Caki2 (cell line): ENCODE data around the gene XPNPEP1. TPM values are rescaled to one million over a fixed set of nuclear protein-coding genes. Genes with fewer than 3 reads are reported as not detected.

Experiments
- DNase-seq: peaks from one replicate; pipeline ENCODE4 v3.0.0-alpha.2; 2015; ENCODE audit warnings: low read depth
- in situ Hi-C: cut with HindIII; loops from 2 replicates; pipeline ENCODE4 v1.10.0; 2016; ENCODE audit warnings: low sequenced_read_pairs, low pct_unique_long_range_greater_than_20kb, mixed read lengths
- total RNA-seq: library from RNA; depleted of rRNA; stranded (reverse); fragments of >200 nt; shearing (Covaris generic); gene quantifications from 2 replicates; pipeline ENCODE4 v1.2.3, GENCODE V29; 2014; ENCODE audit warnings: low replicate concordance; rRNA removed

XPNPEP1 gene
- total RNA-seq, 1 experiment from 2014 or later: 101 TPM

DNA sequence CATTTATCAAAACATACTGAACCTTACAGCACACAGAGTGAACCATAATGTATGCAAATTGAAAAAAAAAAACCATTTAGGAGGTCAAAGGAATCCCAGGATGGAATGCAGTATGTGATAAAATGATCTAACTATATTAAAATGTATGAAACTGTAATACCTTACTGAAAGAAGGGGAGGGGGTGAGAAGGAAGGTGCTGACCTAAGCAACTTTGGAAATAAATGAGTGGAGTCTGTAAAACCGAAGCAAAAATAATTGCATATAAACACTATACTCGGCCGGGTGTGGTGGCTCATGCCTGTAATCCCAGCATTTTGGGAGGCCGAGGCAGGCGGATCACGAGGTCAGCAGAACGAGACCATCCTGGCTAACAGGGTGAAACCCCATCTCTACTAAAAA, 69.4 kb downstream of the XPNPEP1 start:
- in situ Hi-C loops: no loop called here

DNA sequence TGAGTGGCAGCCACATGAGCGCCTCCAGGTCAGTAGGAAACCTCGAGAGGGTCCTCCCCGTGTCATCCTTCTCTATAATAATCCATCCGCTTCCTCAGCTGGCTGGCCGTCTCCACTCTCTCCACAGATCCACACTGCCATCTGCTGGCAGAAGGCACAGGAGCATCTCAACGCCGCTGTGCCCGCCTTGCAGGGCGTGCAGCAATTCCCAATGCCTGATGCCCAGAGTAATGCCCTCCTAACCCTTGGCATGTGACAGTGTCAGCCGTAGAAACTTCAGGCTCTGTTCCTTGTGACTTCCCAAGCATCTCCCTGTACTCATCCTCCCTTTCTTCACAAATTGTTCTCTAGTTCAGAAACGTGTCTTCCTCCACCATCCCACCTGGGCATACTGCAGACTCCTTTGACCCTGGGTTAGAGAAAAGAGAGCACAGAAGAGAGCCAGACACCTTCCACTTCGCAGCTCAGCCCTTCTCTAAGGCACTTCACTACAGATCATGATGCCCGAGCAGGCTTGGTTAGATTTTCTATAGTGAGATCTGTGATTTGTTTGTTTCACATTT, 70.8 kb downstream of the XPNPEP1 start:
- peak; percentile 61 for DNase-seq
- in situ Hi-C loops: no loop called here

More for the DNA sequence above, 69.4 kb downstream of the XPNPEP1 start:
- no peak for DNase-seq

DNA sequence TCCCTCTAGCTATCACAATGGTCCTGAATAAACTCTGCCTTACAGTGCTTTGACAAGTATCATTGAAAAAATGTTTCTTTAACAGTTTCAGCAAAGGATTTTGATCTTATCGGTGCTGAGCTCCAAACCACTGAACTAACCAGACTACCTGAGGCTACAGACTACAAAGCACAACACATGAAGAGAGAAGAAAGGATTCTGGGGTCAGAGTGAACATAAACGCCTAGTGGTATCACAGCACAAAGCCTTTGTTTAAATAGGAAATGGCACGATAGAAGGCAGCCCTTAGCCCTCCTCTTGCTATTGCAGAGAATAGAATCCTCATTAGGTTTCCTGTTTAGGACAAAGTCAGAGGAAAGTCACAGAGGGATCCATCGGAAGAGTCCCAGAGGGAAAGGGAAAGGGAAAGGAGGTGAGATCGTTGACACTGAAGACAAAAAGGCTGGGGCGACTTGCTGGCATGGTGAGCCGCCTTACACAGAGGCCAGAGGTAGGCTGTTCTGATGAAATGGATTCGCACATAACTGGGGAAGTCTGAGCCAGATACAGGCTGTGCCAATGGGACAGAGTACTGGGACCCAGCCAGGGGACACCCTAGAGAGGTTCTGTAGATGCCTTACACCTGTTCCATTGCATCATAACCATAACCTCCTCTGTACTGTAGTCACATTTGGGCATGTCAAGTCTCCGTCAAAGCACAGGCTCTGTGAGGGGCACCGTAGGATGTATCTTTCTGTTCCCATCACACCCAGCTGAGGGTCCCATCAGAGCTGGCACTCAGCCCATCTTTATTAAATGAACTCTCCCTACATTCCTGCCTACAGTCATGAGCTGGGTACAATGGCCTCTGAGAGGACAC, 71.5 kb downstream of the XPNPEP1 start:
- DNase-seq: no peak
- in situ Hi-C loops: no loop called here

DNA sequence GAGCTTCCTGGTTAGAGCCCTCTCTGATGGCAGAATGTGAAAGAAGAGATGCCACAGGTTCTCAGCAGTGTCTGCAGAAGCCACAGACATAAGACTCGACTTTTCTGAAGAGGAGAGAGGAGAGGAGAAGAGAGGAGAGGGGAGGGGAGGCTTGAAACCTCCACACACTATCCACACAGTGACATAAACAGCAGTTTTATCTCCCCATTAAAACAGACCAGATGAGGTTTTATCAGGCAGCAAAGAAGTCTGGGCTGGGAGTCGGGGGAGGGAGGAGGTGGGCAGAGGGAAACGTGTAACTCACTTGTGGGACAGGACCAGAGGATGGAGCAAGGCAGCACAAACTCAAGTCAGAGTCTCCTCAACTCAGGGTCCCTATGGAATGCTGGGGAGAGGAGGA, 76.5 kb downstream of the XPNPEP1 start:
- no peak for DNase-seq
- in situ Hi-C loops: no loop called here

DNA sequence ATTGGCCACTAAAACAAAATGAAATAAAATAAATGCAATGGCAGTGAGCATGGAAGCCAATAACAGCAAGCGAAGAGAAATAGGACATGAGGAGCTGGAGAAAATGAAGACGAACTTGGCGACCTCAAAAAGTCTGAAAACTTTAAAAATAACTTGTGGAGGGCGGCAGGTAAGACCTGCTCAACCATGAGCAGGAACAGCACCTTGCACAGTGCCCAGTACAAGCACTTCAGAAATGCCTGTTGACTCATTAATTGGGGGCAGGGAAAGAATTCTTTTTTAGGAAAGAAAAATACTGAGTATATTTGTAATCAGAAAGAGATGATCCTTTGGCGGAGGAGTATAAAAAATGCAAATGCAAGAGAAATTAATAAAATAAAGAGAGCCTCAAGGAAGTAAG, 78.0 kb downstream of the XPNPEP1 start:
- no peak for DNase-seq
- in situ Hi-C loops: no loop called here

DNA sequence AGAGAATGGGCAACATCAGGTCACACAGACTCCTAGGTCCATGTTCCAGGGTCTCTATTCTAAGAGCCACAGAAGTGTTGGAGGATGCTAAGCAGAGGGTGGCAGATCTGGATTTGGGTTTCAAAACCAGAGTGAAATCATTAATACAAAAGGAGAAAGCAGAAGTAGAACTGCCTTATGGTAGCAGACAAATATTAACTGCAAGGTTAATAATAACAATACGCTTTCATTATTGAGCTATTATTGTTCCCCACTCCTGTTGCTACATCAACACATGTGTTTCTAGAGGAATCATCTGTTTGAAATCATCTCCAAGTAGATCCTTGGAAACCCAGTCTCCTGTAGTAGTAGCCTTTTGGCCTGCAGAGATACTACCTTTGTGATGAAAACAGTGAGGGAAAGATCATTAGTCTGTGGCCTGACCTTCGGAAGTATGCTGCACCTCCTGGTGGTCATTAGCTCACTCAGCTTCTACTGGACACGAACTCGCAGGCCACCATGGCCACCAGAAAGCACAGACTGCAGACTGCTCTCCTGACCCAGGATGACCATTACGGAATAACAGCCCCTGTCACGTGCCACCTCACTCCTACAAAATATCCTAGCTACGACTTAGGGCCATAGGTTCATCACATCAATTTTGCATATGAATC, 84.6 kb downstream of the XPNPEP1 start:
- in situ Hi-C loops: no loop called here
- DNase-seq: no peak

DNA sequence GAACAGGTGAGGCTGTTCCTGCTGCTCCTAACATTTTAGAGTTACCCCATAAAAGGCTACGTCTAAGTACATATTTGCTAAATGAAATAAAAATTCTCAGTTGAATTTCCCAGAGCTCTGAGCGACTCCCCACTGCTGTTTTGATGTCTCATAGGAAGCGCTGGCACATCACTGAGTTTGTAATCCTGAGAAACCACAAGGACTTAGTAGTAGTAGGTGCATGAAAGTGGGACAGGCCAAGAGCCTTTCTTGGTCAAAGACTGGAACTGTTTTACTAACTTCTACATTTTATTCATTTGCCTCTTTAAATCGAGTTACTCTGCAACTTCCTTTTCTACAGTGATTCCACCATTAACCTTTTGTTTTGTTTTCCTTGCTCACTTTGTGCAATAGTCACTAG, 85.9 kb downstream of the XPNPEP1 start:
- DNase-seq: no peak
- in situ Hi-C loops: no loop called here

DNA sequence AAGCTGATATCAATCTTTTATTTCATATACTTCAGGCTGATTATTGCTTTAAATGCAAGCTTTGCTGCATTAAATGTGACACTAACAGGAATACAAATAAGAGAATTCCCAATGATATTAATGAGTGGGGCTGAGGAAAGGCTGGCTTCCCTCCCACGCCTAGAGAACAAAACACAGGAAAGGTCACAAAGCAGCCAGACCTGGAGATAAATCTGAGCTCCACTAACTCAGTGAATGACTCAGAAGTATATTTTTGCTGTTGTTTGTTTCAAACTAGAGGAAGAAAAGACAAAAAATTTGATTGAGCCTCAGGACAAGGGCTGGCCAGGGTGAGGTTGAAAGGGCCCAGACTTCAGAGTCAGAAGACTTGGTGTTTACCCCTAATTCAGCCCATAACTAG, 88.1 kb downstream of the XPNPEP1 start:
- in situ Hi-C loops: no loop called here
- DNase-seq: no peak

DNA sequence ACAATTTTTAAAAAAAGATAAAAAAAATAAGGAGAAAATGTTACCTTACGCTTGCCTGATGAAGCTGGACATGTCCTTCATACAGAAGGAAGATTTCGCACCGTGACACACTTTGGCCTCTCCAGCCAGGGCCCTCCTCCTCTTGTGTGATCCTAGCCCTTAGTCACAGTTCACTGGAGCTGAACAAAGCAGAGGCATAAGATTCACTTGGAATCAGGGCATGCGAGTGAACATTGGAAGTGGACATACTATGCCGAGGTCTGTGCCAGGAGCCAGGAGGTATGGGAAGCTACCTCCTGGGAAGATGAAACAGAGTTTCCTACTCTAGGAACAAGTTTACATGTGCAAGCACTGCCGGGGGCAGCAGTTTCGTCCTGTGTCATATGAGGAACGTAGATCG, 91.5 kb downstream of the XPNPEP1 start:
- in situ Hi-C loops: no loop called here
- no peak for DNase-seq

DNA sequence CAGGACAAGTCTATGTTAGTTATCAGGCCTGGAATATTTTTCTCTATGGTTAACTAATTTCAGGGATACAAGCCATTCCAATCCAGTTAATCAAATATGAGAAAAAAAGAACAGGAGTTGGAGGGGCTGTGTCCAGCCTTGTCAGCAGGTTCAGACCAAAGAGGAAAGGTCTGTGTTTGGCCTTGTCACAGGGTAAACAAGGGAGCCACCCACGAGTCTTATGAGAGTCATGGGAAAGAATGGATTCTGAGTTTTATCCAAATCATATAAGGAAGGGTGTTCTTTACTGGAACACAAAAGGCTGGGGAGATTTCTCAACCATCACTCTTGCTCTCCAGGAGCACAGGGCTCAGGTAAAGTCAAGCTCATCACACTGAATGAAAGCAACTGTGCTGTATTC, 99.1 kb downstream of the XPNPEP1 start:
- in situ Hi-C loops: no loop called here

DNA sequence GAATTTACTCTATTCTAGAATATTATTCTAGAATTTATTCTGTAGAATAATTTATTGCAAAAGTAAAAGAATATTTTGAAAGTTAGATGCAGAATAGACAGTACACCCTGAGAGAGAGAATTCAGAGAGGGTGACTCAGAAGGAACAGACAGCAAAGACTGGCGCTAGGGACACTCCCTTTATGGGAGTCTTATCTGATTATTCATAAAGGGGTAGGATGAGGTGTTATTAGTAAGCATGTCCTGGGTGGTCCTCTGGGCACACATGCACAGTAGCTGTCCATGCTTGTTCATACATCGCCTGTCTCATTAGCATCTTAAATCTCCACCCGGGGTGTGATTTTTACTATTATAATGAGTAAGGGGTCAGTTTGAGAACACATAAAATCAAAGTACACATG, 100.1 kb downstream of the XPNPEP1 start:
- no peak for DNase-seq
- in situ Hi-C loops: no loop called here

More for the DNA sequence above, 99.1 kb downstream of the XPNPEP1 start:
- no peak for DNase-seq

DNA sequence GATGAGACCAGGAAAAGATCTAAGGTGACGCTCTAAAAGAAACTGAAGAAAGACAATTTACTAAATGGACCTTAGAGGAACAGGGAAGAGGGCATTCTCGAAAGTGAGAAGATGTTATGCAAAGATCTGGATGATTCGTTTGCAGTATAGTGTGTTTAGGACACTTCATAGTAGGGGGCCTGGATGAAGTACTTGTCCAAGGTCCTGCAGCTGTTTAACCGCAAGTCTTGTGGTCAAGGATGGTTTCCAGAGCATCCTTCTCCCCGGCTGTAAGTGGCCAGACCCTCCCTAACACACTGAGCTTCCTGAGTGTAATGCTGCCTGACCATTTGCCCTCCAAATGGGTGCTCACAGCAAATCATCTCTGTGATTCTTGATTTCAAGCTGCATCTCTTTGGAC, 101.6 kb downstream of the XPNPEP1 start:
- no peak for DNase-seq
- in situ Hi-C loops: no loop called here

DNA sequence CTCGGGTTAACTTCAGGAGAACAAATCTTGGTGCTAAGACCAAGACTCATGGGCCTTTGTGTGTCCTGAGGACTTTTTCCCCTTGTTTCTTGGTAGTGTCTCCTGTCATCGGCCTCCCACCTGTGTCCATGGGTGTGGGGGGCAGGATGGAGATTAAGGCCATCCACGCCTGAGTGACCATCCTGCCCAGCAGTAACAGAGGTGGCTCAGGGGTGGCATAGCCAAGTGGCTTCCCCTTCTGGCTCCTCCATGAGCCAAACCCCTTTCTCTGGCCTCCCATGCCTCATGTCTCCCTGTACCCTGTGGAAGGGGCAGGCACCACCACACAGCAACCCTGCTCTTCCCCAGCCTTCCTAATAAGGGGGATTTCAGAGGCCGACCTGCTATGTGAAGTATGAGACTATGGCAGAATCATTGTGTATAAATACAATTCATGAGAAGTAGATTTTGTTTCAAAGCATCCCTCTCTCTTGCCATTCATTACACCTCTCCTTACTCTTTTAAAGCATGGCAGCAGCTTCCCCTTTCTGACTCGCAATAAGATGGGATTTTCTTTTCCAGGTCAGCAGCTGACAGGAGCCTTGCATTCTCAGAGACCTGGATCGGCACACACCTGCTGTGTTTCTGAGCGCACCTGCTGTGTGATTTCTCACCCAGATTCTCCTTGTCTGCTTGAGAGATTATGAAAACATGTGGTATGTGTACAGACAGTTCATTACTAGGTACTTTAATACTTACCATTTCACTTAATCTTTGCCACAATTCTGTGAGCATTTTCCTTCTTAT, 102.5 kb downstream of the XPNPEP1 start:
- DNase-seq: no peak
- in situ Hi-C loops: no loop called here

DNA sequence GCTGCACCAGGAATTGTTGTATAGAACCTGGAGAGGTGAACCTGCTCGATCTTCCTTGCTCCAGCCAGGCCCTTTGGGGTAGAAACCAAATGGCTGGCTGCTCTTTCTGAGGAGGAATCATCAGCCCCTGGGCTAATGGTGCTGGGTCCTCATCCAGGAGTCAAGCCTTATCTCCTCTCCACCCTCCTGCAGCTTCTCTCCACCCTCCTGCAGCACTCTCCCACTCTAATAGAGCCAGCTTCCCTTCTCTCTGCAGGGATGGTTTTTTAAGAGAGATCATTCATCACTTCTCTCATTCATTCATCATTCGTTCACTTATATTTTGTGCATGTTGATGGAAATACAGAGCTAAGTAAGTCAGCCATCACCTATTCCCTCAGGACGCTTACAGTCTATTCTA, 103.5 kb downstream of the XPNPEP1 start:
- in situ Hi-C loops: no loop called here
- no peak for DNase-seq

Other genes starting within 250 kb of the XPNPEP1 start
- gene ADD3, start 84.5 kb upstream of the XPNPEP1 start, total RNA-seq: 110 and 342 TPM in 2 replicates